HG03025 (cell line): Measurements from ENCODE around the gene ZRANB3.
"Not testable (repeated sequence)": the region's sequence is repeated elsewhere in the genome, so short reads cannot be mapped to it uniquely, and the experiment has no call there.

Source experiments
- ATAC-seq: cut with Tn5 transposase; IDR thresholded peaks from one replicate; pipeline ENCODE4 v1.9.1; 2021; ENCODE audit warnings: mild to moderate bottlenecking, moderate library complexity; ENCODE audit not compliant: unreplicated experiment, low FRiP score

ZRANB3 gene

DNA sequence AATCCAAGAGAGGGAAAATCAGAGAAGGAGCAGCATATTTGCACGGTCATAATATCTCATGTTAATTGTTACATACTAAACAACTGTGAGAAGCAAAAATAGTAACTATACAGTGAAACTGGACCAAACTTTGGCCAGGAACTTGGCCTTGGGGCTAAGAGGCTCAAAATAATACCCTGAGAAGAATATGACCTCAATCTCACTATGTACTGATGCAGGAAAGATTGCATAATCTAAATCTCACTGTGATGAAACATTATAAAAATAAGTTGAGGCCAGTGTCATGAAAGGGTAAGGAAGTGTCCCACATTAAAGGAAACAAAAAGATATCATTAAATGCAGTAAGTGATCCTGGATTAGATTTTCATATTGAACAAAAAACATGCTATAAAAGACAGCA lies 36.5 kb downstream of the ZRANB3 start:
- no peak for ATAC-seq

DNA sequence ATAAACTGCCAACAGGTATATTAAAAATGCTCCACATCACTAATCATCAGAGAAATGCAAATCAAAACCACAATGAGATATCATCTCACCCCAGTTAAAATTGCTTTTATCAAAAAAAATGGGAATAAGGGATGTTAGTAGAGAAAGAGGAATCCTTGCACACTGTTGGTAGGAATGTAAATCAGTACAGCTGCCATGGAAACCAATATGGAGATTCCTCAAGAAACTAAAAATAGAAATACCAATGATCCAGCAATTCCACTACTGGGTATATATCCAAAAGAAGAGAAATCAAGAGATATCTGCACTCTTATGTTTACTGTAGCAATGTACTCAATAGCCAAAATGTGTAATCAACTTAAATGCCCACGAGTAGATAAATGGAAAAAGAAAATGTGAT lies 40.6 kb downstream of the ZRANB3 start:
- no peak for ATAC-seq

DNA sequence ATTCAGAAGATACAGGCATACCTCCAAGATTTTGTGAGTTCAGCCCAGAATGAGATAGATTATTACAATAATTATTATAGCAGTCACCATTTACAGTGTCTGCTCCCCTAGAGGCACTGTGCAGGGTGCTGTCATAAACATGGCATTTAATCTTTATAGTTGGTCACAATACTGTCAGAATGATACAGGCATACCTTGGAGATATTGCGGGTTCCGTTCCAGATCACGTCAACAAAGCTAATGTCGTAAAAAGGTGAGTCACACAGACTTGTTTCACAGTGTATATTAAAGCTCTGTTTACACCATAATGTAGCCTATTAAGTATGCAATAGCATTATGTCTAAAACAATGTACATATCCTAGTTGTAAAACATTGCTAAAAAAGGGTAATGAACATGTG lies 45.6 kb downstream of the ZRANB3 start:
- ATAC-seq, result no peak

DNA sequence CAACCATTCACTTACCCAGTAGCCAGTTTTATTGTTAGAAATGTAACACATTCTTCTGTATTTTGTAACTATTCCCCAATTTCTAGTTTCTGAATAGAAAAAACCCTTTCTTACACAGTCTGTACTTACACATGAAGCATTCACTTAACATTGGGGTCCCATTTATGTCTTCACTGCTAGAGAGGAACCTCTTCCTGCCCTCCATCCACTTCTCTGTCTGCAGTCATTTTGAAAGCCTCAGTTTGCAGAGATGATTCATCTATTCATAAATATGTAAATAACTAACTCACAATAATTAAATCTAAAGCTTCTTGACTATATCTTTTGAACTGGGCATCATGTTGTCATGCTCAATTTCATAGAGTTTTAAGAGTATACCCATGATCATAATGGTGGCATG lies 55.9 kb downstream of the ZRANB3 start:
- ATAC-seq, result no peak

DNA sequence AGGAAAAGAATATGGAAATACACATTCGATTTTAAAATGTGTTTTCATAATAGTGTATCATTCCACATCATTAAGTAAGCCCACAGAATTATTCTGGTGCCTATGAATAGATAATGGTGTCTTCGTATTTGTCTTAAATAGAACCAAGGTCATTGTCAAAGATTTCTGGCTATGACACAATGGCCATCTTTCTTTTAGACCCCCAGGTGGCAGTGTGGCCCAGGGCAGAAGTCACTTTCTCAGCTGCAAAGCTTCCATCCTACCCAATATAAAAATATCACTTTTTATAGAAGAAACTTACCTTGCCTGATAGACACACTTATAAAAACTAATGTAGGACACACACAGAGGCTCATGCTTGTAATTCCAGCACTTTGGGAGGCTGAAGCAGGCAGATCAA lies 57.5 kb downstream of the ZRANB3 start:
- ATAC-seq, result no peak

DNA sequence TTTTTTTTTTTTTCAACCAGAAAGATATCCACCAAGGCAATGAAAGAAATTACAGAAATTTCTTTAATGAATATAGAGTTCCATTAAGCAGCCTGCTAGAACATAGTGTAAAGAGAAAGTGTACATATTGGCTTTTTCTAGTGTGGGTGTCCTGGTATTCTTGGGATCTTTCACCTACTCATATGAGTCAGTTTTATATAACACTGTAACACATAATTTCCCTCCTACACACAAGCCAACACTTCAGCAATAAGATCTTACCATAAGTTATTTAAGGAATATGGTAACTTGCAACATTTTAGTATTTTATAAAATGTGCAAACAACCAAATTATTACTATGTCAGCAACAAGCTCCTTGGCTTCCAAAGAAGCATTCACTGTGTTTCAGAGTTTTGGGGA lies 59.9 kb downstream of the ZRANB3 start:
- ATAC-seq, result no peak

DNA sequence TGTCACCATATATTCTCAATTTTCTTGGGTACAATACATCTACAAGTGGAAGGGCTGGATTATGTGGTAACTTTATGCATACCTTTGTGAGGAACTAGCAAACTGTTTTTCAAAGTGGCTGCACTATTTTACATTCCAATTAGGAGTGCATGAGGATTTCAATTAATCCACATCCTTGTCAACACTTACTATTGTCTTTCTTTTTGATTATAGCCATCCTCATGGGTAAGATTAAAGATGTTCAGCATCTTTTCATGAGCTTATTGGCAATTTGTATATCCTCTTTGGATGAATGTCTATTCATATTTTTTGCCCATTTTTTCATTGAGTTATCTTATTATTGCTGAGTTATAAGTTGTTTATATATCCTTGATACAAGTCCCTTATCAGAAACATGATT lies 73.7 kb downstream of the ZRANB3 start:
- ATAC-seq, result no peak

DNA sequence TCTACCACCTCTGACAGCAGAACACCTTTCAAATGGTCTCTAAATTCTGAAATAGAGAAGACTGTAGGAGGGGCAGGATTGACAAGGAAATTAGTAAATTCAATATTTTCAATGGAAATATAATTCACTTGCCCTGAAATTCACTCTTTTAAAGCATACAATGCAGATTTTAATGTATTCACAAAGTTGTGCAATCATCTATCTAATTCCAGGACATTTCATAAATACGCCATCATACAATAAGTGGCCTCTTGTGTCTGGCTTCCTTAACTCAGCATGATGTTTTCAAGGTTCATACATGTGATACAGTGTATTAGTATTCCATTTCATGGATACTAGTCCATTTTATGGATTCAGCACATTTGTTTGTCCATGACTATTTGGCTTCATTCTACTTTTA lies 74.2 kb downstream of the ZRANB3 start:
- no peak for ATAC-seq

DNA sequence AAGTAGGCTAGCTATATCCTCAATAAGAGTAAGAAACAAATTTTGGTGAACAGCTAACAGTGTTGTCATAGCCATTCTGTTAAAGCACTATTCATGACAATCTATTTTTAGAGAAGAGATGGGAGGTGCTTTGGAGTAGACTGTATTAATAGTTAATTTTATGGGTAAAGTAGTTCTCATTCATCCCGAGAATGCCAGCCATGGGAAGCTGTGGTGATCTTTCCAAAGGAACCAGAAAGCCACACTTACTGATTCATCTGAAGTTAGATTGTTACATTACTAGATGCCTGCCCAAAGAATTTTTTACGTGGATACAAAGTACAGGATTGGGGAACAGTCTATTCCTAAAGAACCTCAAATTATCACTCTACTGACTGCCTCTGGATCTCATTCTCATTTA lies 74.6 kb downstream of the ZRANB3 start:
- no peak for ATAC-seq

DNA sequence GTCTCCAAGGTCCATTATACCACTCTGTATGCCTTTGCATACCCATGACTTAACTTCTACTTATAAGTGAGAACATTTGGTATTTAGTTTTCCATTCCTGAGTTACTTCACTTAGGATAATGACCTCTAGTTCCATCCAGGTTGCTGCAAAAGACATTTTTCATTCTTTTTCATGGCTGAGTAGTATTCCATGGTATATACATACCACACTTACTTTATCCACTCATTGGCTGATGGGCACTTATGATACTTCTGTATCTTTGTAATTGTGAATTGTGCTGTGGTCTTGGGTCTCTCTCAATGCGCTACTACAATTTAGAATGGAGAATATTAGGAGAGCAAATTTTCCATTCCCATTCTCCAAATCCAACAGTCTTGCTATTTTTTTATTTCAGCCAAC lies 76.4 kb downstream of the ZRANB3 start:
- ATAC-seq, result no peak

DNA sequence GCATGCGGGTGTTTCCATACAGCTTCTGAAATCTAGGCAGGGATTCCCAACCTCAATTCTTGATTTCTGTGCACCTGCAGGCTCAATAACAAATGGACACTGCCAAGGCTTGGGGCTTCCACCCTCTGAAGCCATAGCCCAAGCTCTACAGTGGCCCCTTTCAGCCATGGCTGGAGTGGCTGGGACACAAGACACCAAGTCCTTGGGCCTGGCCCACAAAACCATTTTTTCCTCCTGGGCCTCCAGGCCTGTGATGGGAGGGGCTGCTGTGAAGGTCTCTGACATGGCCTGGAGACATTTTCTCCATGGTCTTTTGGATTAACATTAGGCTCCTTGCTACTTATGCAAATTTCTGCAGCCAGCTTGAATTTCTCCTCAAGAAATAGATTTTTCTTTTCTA lies 78.0 kb downstream of the ZRANB3 start:
- not testable (repeated sequence) for ATAC-seq

DNA sequence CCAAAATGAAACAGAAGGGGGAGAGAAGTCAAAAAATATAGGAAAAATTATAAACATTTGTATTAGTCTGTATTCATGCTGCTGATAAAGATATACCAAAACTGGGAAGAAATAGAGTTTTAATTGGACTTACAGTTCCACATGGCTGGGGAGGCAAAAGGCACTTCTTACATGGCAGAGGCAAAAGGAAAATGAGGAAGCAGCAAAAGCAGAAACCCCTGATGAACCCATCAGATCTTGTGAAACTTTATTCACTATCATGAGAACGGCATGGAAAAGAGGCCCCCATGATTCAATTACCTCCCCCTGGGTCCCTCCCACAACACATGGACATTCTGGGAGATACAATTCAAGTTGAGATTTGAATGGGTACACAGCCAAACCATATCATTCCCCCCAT lies 79.1 kb downstream of the ZRANB3 start:
- ATAC-seq, result no peak

DNA sequence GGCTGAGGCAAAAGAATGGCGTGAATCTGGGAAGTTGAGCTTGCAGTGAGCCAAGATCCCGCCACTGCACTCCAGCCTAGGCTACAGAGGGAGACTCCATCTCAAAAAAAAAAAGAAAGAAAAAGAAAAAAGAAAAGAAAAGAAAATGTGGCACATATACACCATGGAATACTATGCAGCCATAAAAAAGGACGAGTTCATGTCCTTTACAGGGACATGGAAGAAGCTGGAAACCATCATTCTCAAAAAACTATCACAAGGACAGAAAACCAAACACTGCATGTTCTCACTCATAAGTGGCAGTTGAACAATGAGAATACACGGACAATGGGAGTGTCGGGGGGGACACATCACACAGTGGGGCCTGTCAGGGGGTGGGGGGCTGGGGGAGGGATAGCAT lies 88.0 kb downstream of the ZRANB3 start:
- ATAC-seq, result not testable (repeated sequence)

DNA sequence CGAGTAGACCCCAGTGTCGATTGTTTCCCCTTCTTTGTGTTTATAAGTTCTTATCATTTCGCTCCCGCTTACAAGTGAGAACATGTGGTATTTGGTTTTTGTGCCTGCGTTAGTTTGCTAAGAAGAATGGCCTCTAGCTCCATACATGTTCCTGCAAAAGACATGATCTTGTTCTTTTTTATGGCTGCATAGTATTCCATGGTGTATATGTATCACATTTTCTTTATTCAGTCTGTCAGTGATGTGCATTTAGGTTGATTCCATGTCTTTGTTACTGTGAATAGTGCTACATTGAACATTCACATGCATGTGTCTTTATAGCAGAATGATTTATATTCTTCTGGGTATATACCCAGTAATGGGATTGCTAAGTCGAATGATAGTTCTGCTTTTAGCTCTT lies 95.9 kb downstream of the ZRANB3 start:
- ATAC-seq, result not testable (repeated sequence)

DNA sequence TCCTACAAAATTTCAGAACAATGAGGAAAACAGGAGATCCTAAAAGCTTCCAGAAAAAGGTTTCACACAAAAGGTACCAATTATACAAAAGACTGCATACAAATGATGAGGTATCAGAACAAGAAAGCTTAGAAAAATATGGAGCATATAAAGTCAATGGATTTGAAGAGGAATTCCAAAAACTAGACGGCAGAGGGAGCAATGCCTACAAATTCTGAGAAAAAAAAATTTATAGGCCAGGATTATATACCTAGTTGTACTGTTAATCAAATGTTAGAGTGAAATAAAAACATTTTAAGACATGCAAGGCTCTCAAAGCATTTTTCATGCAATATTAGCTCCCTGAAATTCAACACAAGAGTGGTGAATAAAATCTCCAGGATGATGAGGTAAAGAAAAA lies 106.2 kb downstream of the ZRANB3 start:
- no peak for ATAC-seq

DNA sequence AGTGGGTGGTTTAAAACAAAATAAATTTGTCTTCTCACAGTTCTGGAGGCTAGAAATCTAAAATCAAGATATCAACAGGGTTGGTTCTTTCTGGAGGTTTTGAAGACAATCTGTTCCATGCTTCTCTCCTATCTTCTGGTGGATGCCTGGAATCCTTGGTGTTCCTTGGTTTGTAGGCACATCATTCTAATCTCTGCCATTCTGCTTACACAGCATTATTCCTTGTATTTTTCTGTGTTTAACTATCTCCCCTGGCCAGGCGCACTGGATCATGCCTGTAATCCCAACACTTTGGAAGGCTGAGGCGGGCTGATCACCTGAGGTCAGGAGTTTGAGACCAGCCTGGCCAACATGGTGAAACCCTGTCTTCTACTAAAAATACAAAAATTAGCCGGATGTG lies 108.1 kb downstream of the ZRANB3 start:
- ATAC-seq, result no peak

DNA sequence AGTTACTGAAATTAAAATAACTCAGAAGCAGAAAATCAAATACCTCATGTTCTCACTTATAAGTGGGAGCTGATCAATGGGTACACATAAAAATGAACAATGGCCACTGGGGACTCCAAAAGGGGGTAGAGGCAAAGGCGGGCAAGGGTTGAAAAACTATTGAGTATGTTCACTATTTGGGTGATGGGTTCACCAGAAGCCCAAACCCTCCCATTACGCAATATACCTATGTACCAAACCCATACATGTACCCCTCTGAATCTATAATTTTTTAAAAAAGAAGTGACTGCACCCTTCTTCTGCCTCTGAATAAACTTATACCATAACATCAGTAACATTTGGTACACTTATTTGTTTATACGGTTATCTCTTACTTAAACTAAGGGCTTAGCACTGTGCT lies 119.4 kb downstream of the ZRANB3 start:
- ATAC-seq, result no peak

DNA sequence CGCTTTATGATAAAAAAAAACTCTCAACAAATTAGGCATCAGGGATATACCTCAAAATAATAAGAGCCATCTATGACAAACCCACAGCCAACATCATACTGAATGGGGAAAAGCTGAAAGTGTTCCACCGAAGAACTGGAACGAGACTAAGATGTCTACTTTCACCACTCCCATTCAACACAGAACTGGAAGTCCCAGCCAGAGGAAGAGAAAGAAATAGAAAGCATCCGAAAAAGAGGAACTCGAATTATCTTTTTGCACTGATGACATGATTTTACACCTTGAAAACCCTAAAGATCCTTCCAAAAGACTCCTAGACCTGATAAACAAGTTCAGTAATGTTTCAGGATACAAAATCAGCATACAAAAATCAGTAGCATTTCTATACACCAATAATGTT lies 121.6 kb downstream of the ZRANB3 start:
- no peak for ATAC-seq

DNA sequence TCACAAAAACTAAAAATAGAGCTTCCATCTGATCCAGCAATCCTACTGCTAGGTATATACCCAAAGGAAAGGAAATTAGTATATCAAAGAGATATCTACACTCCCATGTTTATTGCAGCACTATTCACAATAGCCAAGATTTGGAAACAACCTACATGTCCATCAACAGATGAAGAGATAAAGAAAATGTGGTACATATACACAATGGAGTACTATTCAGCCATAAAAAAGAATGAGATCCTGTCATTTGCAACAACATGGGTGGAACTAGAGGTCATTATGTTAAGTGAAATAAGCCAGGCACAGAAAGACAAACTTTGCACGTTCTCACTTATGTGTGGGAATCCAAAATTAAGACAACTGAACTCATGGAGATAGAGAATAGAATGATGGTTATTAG lies 134.8 kb downstream of the ZRANB3 start:
- ATAC-seq, result not testable (repeated sequence)

DNA sequence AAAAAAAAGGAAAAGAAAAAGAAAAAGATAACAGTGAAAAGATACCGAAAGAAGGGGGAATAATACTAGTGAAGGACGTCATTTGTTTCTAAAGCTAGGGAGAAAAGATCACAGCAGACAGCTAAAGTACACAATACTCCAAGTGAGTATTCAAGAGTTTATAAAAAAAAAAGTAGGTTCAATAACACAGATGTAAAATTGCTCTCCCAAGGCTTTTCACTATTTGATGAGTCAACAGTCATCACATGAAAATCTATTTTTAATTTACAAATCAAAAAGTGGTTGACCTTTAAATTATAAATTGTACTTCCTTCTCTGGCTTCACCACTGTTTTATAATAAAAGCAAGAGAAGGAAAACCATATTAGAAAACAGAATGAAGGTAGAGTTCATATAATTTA lies 144.0 kb downstream of the ZRANB3 start:
- no peak for ATAC-seq

DNA sequence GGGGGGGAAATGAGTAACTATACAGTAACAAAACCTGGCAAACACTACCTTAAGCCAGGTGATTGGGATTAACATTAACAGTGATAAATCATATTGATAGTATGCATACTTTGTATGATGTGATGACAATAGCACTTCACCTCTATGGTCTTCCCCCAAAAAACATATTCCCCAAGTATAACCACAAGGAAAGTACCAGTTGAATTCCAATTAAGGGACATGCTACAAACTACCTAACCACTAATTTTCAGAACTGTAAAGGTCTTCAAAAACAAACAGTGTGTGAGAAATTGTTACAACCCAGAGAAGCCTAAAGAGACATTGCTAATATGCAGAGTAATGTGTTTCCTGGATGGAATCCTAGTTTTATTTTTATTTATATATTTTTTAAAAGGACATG lies 152.4 kb downstream of the ZRANB3 start:
- no peak for ATAC-seq

DNA sequence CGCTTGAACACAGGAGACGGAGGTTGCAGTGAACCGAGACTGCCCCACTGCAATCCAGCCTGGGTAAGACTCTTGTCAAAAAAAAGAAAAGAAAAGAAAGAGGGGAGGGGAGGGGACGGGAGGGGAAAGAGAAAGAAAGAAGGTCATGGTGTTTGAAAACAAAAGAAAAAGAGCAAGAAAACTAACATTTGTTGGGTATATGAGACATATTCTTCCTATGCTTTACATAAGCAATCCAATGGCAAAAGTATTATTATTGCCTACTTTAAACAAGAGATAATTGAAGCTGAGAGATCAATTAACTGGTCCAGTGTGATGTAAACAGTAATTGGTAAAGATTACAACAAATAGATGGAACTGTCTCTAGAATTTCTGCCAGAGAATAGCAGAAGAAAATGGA lies 157.3 kb downstream of the ZRANB3 start:
- no peak for ATAC-seq

DNA sequence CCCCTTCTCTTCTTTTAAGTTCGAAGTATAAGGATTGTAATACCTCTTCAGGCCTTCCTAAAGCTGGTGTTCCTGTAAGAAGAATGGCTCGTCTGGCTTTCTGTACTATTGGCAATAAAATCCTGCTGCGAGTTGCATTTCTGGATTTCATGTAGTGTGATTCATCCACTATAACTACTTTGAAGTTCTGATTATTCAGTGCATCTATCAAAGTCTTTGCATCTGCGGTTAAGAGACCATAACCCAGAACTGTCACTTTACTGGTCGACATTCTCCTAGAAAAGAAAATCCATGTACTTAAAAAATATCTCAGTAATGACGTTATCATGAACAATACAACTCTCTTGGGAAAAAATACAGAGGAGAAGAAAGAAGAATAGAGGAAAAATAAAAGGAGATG lies 181.1 kb downstream of the ZRANB3 start:
- ATAC-seq, result no peak
